HEK293 (cell line): Measurements from ENCODE around the gene DNAH1.

Source experiments
- CTCF ChIA-PET: fragments of 350-600 bp; formaldehyde crosslinking; extraction: SDS; loops from one replicate; lab custom pipeline; 2021; ENCODE audit warnings: antibody characterized with exemption; lab: Yijun Ruan, JAX
- POLR2A ChIA-PET: fragments of 300-600 bp; formaldehyde crosslinking; extraction: SDS; loops from one replicate; lab custom pipeline; 2020; ENCODE audit warnings: antibody characterized with exemption, inconsistent platforms; lab: Yijun Ruan, JAX
- H3K27ac ChIP-seq: fragments of 200-500 bp; sonication (Bioruptor generic); 2 replicates; pipeline ENCODE4 v1.5.1; 2014; ENCODE audit warnings: low read depth, low read length, control low read depth, inconsistent platforms; ENCODE audit errors: extremely low read depth
- H3K36me3 ChIP-seq, 2 experiments: fragments of 200-500 bp in 1 of 2; sonication (Bioruptor generic) in 1 of 2; 1 replicate in 1 of 2; 2 replicates in 1 of 2; pipeline ENCODE4 v1.5.1; 2014 to 2017; ENCODE audit warnings: inconsistent platforms in 2 of 2, low read length in 2 of 2; ENCODE audit not compliant: control insufficient read depth in 2 of 2, insufficient read depth in 1 of 2
- H3K4me1 ChIP-seq: fragments of 200-500 bp; sonication (Bioruptor generic); 2 replicates; pipeline ENCODE4 v1.5.1; 2014; ENCODE audit warnings: mild to moderate bottlenecking, low read length, inconsistent platforms; ENCODE audit not compliant: control insufficient read depth, insufficient read depth
- H3K4me3 ChIP-seq: 2 replicates; pipeline ENCODE4 v1.5.1; 2011; ENCODE audit warnings: low read depth, mild to moderate bottlenecking, control low read depth, low read length, moderate library complexity
- H3K9me3 ChIP-seq: fragments of 200-500 bp; sonication (Bioruptor generic); 2 replicates; pipeline ENCODE4 v1.5.1; 2014; ENCODE audit warnings: low read depth, low read length, inconsistent platforms; ENCODE audit not compliant: control insufficient read depth, insufficient read depth
- GLI2 ChIP-seq: fragments of 450-650 bp; formaldehyde crosslinking; IDR thresholded peaks from 2 replicates; pipeline ENCODE4; 2017; ENCODE audit warnings: missing biosample characterization, missing genetic modification characterization, low read depth, borderline replicate concordance
- KLF1 ChIP-seq: fragments of 450-650 bp; formaldehyde crosslinking; IDR thresholded peaks from 2 replicates; pipeline ENCODE4 v1.5.1; 2016; ENCODE audit warnings: missing biosample characterization, missing genetic modification characterization
- KLF8 ChIP-seq: fragments of 450-650 bp; formaldehyde crosslinking; IDR thresholded peaks from 2 replicates; pipeline ENCODE4 v1.5.1; 2016; ENCODE audit warnings: missing biosample characterization, missing genetic modification characterization
- KLF9 ChIP-seq: fragments of 450-650 bp; formaldehyde crosslinking; IDR thresholded peaks from 2 replicates; pipeline ENCODE4 v1.5.1; 2016; ENCODE audit warnings: missing biosample characterization, missing genetic modification characterization, low read depth
- MYNN ChIP-seq: fragments of 450-650 bp; formaldehyde crosslinking; IDR thresholded peaks from 2 replicates; pipeline ENCODE4 v1.5.1; 2016; ENCODE audit warnings: missing biosample characterization, missing genetic modification characterization, borderline replicate concordance
- PBX3 ChIP-seq: sonication (generic); formaldehyde crosslinking; IDR thresholded peaks from 2 replicates; pipeline ENCODE4 v1.8.1; 2022; ENCODE audit warnings: mild to moderate bottlenecking, moderate library complexity, missing genetic modification reagents
- PRDM10 ChIP-seq: fragments of 450-650 bp; formaldehyde crosslinking; IDR thresholded peaks from 2 replicates; pipeline ENCODE4 v1.5.1; 2016; ENCODE audit warnings: missing biosample characterization, missing genetic modification characterization
- TSHZ1 ChIP-seq: fragments of 450-650 bp; formaldehyde crosslinking; IDR thresholded peaks from 2 replicates; pipeline ENCODE4 v1.5.1; 2016; ENCODE audit warnings: missing biosample characterization, missing genetic modification characterization, borderline replicate concordance
- ZBTB17 ChIP-seq: fragments of 450-650 bp; formaldehyde crosslinking; IDR thresholded peaks from 2 replicates; pipeline ENCODE4 v1.5.1; 2016; ENCODE audit warnings: missing biosample characterization, missing genetic modification characterization
- ZBTB8A ChIP-seq: fragments of 450-650 bp; formaldehyde crosslinking; IDR thresholded peaks from 2 replicates; pipeline ENCODE4 v1.5.1; 2016; ENCODE audit warnings: missing biosample characterization, missing genetic modification characterization
- ZNF169 ChIP-seq: fragments of 450-650 bp; formaldehyde crosslinking; IDR thresholded peaks from 2 replicates; pipeline ENCODE4 v1.5.1; 2016; ENCODE audit warnings: missing biosample characterization, missing genetic modification characterization
- ZNF292 ChIP-seq: fragments of 450-650 bp; formaldehyde crosslinking; IDR thresholded peaks from 2 replicates; pipeline ENCODE4 v1.5.1; 2016; ENCODE audit warnings: low read depth, missing biosample characterization, missing genetic modification characterization, borderline replicate concordance
- ZNF350 ChIP-seq: fragments of 450-650 bp; formaldehyde crosslinking; IDR thresholded peaks from 2 replicates; pipeline ENCODE4 v1.5.0; 2017; ENCODE audit warnings: missing biosample characterization, mild to moderate bottlenecking, missing genetic modification characterization
- ZNF391 ChIP-seq: fragments of 450-650 bp; formaldehyde crosslinking; IDR thresholded peaks from 2 replicates; pipeline ENCODE4 v1.5.1; 2016; ENCODE audit warnings: low read depth, missing biosample characterization, missing genetic modification characterization, borderline replicate concordance
- ZNF394 ChIP-seq: fragments of 450-650 bp; formaldehyde crosslinking; IDR thresholded peaks from 2 replicates; pipeline ENCODE4 v1.5.1; 2016; ENCODE audit warnings: missing biosample characterization, missing genetic modification characterization, mild to moderate bottlenecking, moderate library complexity, borderline replicate concordance
- ZNF398 ChIP-seq: fragments of 450-650 bp; formaldehyde crosslinking; IDR thresholded peaks from 2 replicates; pipeline ENCODE4 v1.5.1; 2017; ENCODE audit warnings: missing biosample characterization, missing genetic modification characterization
- ZNF416 ChIP-seq: fragments of 450-650 bp; formaldehyde crosslinking; IDR thresholded peaks from 2 replicates; pipeline ENCODE4 v1.5.1; 2016; ENCODE audit warnings: missing biosample characterization, missing genetic modification characterization
- ZNF473 ChIP-seq: fragments of 450-650 bp; formaldehyde crosslinking; IDR thresholded peaks from 2 replicates; pipeline ENCODE4 v1.5.1; 2017; ENCODE audit warnings: missing biosample characterization, missing genetic modification characterization
- ZNF48 ChIP-seq: fragments of 450-650 bp; formaldehyde crosslinking; IDR thresholded peaks from 2 replicates; pipeline ENCODE4 v1.5.1; 2016; ENCODE audit warnings: missing biosample characterization, missing genetic modification characterization
- ZNF704 ChIP-seq: fragments of 450-650 bp; formaldehyde crosslinking; IDR thresholded peaks from 2 replicates; pipeline ENCODE4 v1.5.1; 2016; ENCODE audit warnings: missing biosample characterization, missing genetic modification characterization
- ZNF707 ChIP-seq: fragments of 450-650 bp; formaldehyde crosslinking; IDR thresholded peaks from 2 replicates; pipeline ENCODE4 v1.5.1; 2016; ENCODE audit warnings: missing biosample characterization, missing genetic modification characterization
- ZNF768 ChIP-seq: fragments of 450-650 bp; formaldehyde crosslinking; IDR thresholded peaks from 2 replicates; pipeline ENCODE4 v1.5.1; 2018; ENCODE audit warnings: missing biosample characterization, mild to moderate bottlenecking, missing genetic modification characterization
- ZNF776 ChIP-seq: fragments of 450-650 bp; formaldehyde crosslinking; IDR thresholded peaks from 2 replicates; pipeline ENCODE4 v1.5.0; 2017; ENCODE audit warnings: missing biosample characterization, missing genetic modification characterization, borderline replicate concordance
- ZNF792 ChIP-seq: fragments of 450-650 bp; formaldehyde crosslinking; IDR thresholded peaks from 2 replicates; pipeline ENCODE4 v1.5.1; 2016; ENCODE audit warnings: missing biosample characterization, missing genetic modification characterization

Gene DNAH1

GRCh38 chr3:52440249-52440551, 124.1 kb downstream of the DNAH1 start:
- H3K9me3 ChIP-seq = no peaks in the 10 kb centered on the region
- ChIA-PET POLR2A (no interaction called here), CTCF (no interaction called here)
- H3K36me3 ChIP-seq = no peaks in the 10 kb centered on the region
- H3K27ac ChIP-seq = no peak overlapping the region
- H3K4me3 ChIP-seq = no peak overlapping the region
- no peaks in the 10 kb centered on the region for H3K4me1 ChIP-seq
- TF ChIP-seq ZNF792 (tag by site-specific recombination) (no peak), KLF1 (tag by site-specific recombination) (no peak), ZBTB17 (no peak), ZNF416 (tag by site-specific recombination) (no peak), ZNF768 (tag by site-specific recombination) (no peak), ZNF391 (tag by site-specific recombination) (no peak), TSHZ1 (tag by site-specific recombination) (no peak), ZBTB8A (no peak), PRDM10 (tag by site-specific recombination) (no peak), ZNF398 (tag by site-specific recombination) (no peak), ZNF169 (no peak), GLI2 (tag by site-specific recombination) (no peak)

- ChIA-PET CTCF (interaction anchor here (0.6 kb wide), 2 partner anchors 387 to 443 kb away, joined by 3 read pairs; no protein-coding TSS in a partner anchor), POLR2A (interaction anchor here (0.6 kb wide), 1 partner anchor 201 kb away, joined by 3 read pairs; no protein-coding TSS in a partner anchor)
- H3K9me3 ChIP-seq = no peaks in the 10 kb centered on the region
- H3K36me3 ChIP-seq = no peaks in the 10 kb centered on the region
- H3K27ac ChIP-seq = no peak overlapping the region
- no peaks in the 10 kb centered on the region for H3K4me1 ChIP-seq
- no peak overlapping the region for H3K4me3 ChIP-seq
- TF ChIP-seq ZNF776 (tag by site-specific recombination) (no peak), ZNF394 (tag by site-specific recombination) (no peak), ZNF350 (tag by site-specific recombination) (no peak), ZNF292 (tag by site-specific recombination) (no peak), ZNF707 (no peak), PBX3 (CRISPR knock-in tag) (no peak), KLF9 (tag by site-specific recombination) (no peak), ZNF704 (tag by site-specific recombination) (no peak), ZNF473 (tag by site-specific recombination) (no peak), ZNF48 (no peak), KLF8 (tag by site-specific recombination) (no peak), MYNN (tag by site-specific recombination) (no peak)
These were observed 124.6 kb downstream of the DNAH1 start for GRCh38 chr3:52440671-52441070.
